H7 (cell line): Measurements from ENCODE around the gene ZCRB1. TPM values are rescaled to one million over a fixed set of nuclear protein-coding genes. Genes with fewer than 3 reads are reported as not detected.

ENCODE experiments used
- DNase-seq: peaks from one replicate; pipeline ENCODE4 v3.0.0; 2012
- H3K27me3 ChIP-seq: 2 replicates; pipeline ENCODE4 v1.6.0; 2011; ENCODE audit warnings: mild to moderate bottlenecking, low read length; ENCODE audit not compliant: control insufficient read depth, insufficient read depth
- H3K36me3 ChIP-seq: replicated peaks from 2 replicates; pipeline ENCODE4 v1.5.1; 2011; ENCODE audit warnings: low read length; ENCODE audit not compliant: control insufficient read depth, insufficient read depth
- H3K4me3 ChIP-seq: 2 replicates; pipeline ENCODE4 v1.5.1; 2011; ENCODE audit warnings: low read depth, mild to moderate bottlenecking, control low read depth, low read length, moderate library complexity; ENCODE audit not compliant: insufficient read depth
- total RNA-seq: library from RNA; depleted of rRNA; stranded (reverse); fragments of >200 nt; shearing (Covaris generic); gene quantifications from 2 replicates; pipeline ENCODE4 v1.2.3, GENCODE V29; 2014; rRNA removed

Gene ZCRB1
- total RNA-seq, 1 experiment from 2014 or later, result 21.5 TPM

GRCh38 chr12:42277396-42278127, 48.3 kb downstream of the ZCRB1 start:
- no peaks in the 10 kb centered on the region for H3K27me3 ChIP-seq
- DNase-seq, result no peak
- H3K4me3 ChIP-seq, result no peak overlapping the region
- no peaks in the 10 kb centered on the region for H3K36me3 ChIP-seq

- H3K27me3 ChIP-seq, result no peaks in the 10 kb centered on the region
- no peak for DNase-seq
- H3K4me3 ChIP-seq, result no peak overlapping the region
- no peaks in the 10 kb centered on the region for H3K36me3 ChIP-seq
Observed at GRCh38 chr12:42275499-42275898, 50.4 kb downstream of the ZCRB1 start.

GRCh38 chr12:42273706-42274105, 52.2 kb downstream of the ZCRB1 start:
- DNase-seq, result no peak
- Histone ChIP-seq H3K27me3 (no peaks in the 10 kb centered on the region), H3K4me3 (no peak overlapping the region), H3K36me3 (no peaks in the 10 kb centered on the region)

GRCh38 chr12:42270596-42270995, 55.3 kb downstream of the ZCRB1 start:
- H3K4me3 ChIP-seq, result no peak overlapping the region
- DNase-seq, result no peak

GRCh38 chr12:42267413-42268190, 58.3 kb downstream of the ZCRB1 start:
- Histone ChIP-seq H3K27me3 (no peaks in the 10 kb centered on the region), H3K36me3 (no peaks in the 10 kb centered on the region), H3K4me3 (no peak overlapping the region)
- no peak for DNase-seq

More at GRCh38 chr12:42270596-42270995, 55.3 kb downstream of the ZCRB1 start:
- no peaks in the 10 kb centered on the region for H3K27me3 ChIP-seq
- no peaks in the 10 kb centered on the region for H3K36me3 ChIP-seq

- Histone ChIP-seq H3K36me3 (no peaks in the 10 kb centered on the region), H3K4me3 (no peak overlapping the region), H3K27me3 (no peaks in the 10 kb centered on the region)
- DNase-seq, result no peak
Observed at GRCh38 chr12:42266579-42267230, 59.2 kb downstream of the ZCRB1 start.

- no peak for DNase-seq
- Histone ChIP-seq H3K27me3 (no peaks in the 10 kb centered on the region), H3K36me3 (no peaks in the 10 kb centered on the region), H3K4me3 (no peak overlapping the region)
Observed at GRCh38 chr12:42262271-42262670, 63.6 kb downstream of the ZCRB1 start.

Other genes starting within 250 kb of the ZCRB1 start
- gene GXYLT1, start 181.2 kb downstream of the ZCRB1 start, total RNA-seq, result 8.3 and 9.9 TPM in 2 replicates
- 1.8 and 5.6 TPM in 2 replicates for gene YAF2, start 87.8 kb downstream of the ZCRB1 start, total RNA-seq
- 66.2 and 82.1 TPM in 2 replicates for gene PPHLN1, start 73 bp upstream of the ZCRB1 start, total RNA-seq